Endothelial cell (in vitro differentiated cells): ENCODE results near the gene SEMA6A. TPM values are rescaled to one million over a fixed set of nuclear protein-coding genes. Genes with fewer than 3 reads are reported as not detected.

Experiments
- DNase-seq: peaks from one replicate; pipeline ENCODE4 v3.0.0; 2021; ENCODE audit warnings: low spot score
- H3K27ac Mint-ChIP-seq: one replicate; pipeline ENCODE4 v1.8.0; 2021; ENCODE audit warnings: mixed read lengths, inconsistent platforms; ENCODE audit not compliant: unreplicated experiment
- H3K27me3 Mint-ChIP-seq: one replicate; pipeline ENCODE4 v1.8.0; 2021; ENCODE audit warnings: mild to moderate bottlenecking, moderate library complexity, mixed read lengths, inconsistent platforms; ENCODE audit not compliant: unreplicated experiment
- H3K36me3 Mint-ChIP-seq: one replicate; pipeline ENCODE4 v1.8.0; 2021; ENCODE audit warnings: mild to moderate bottlenecking, low read depth, mixed read lengths, inconsistent platforms; ENCODE audit not compliant: unreplicated experiment
- H3K4me1 Mint-ChIP-seq: one replicate; pipeline ENCODE4 v1.8.0; 2021; ENCODE audit warnings: mild to moderate bottlenecking, mixed read lengths, inconsistent platforms; ENCODE audit not compliant: unreplicated experiment
- H3K4me3 Mint-ChIP-seq: one replicate; pipeline ENCODE4 v1.8.0; 2021; ENCODE audit warnings: mild to moderate bottlenecking, mixed read lengths, inconsistent platforms; ENCODE audit not compliant: unreplicated experiment
- H3K9me3 Mint-ChIP-seq: one replicate; pipeline ENCODE4 v1.8.0; 2021; ENCODE audit warnings: mixed read lengths, inconsistent platforms; ENCODE audit not compliant: unreplicated experiment
- total RNA-seq: library from RNA; stranded (reverse); fragmentation: NEBNext Ultra II Directional; extraction: Animal tissue kit (Norgen Biotek cat#: 25700); gene quantifications from one replicate; pipeline ENCODE4 v1.2.1, GENCODE V29; 2021; ENCODE audit not compliant: unreplicated experiment
- TF ChIP-seq, protein P1 (sequence below): fragments of 200-600 bp; sonication (generic); IDR thresholded peaks from one replicate; pipeline ENCODE4 v1.5.0; 2021; ENCODE audit warnings: antibody characterized with exemption; ENCODE audit not compliant: unreplicated experiment

SEMA6A gene
- total RNA-seq, 1 donor from 2014 or later = 180 TPM

DNA sequence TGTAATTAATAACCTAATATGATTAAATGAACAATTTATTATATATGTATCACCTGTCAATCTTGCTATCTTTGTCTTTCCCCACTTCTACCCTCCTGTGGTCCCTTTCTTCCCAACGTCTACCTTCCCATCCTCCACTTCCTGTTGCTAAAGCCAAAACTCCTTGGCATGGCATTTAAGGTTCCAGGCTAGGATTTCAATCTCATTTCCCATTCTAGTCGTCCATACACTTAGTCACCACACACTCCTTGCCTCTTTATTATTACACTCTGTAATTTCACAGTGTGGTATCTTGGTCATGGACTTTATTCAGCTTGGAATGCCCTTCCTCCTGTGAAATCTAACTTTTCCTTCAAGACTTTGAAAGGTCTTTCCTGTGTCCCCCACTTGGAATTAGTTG is 115.3 kb downstream of the SEMA6A start:
- peaks cover 18% of the 10 kb centered on the region for H3K36me3 Mint-ChIP-seq
- H3K4me1 Mint-ChIP-seq = peaks cover 12% of the 10 kb centered on the region
- no peaks in the 10 kb centered on the region for H3K27me3 Mint-ChIP-seq
- TF ChIP-seq, protein P1, sequence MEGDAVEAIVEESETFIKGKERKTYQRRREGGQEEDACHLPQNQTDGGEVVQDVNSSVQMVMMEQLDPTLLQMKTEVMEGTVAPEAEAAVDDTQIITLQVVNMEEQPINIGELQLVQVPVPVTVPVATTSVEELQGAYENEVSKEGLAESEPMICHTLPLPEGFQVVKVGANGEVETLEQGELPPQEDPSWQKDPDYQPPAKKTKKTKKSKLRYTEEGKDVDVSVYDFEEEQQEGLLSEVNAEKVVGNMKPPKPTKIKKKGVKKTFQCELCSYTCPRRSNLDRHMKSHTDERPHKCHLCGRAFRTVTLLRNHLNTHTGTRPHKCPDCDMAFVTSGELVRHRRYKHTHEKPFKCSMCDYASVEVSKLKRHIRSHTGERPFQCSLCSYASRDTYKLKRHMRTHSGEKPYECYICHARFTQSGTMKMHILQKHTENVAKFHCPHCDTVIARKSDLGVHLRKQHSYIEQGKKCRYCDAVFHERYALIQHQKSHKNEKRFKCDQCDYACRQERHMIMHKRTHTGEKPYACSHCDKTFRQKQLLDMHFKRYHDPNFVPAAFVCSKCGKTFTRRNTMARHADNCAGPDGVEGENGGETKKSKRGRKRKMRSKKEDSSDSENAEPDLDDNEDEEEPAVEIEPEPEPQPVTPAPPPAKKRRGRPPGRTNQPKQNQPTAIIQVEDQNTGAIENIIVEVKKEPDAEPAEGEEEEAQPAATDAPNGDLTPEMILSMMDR = no peak
- DNase-seq = no peak
- no peaks in the 10 kb centered on the region for H3K9me3 Mint-ChIP-seq
- H3K27ac Mint-ChIP-seq = no peak overlapping the region
- H3K4me3 Mint-ChIP-seq = no peak overlapping the region

DNA sequence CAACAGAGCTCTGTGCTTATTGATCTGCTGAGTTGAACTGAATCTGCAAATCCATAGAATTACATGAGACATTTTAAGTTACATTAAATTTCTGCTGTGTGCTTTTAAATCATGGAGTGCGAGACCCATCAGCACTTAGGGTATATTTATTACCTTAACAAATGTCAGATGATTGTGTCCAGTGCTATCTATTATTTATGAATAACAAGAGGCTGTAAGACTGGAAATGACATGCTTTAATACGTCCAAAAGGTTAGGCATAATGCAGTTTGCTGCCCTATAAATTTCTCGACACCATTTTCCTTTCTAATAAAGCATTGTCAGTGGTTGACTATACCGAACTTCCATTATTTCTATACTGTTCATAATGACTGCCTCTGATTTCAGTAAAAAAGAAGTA is 117.6 kb downstream of the SEMA6A start:
- TF ChIP-seq, protein P1 = no peak
- peaks cover 2% of the 10 kb centered on the region for H3K27me3 Mint-ChIP-seq
- peaks cover 27% of the 10 kb centered on the region for H3K36me3 Mint-ChIP-seq
- H3K27ac Mint-ChIP-seq = no peak overlapping the region
- peaks cover 22% of the 10 kb centered on the region for H3K4me1 Mint-ChIP-seq
- DNase-seq = no peak
- H3K9me3 Mint-ChIP-seq = no peaks in the 10 kb centered on the region
- no peak overlapping the region for H3K4me3 Mint-ChIP-seq

GRCh38 chr5:116456036-116456435 is 118.6 kb downstream of the SEMA6A start:
- peaks cover 22% of the 10 kb centered on the region for H3K4me1 Mint-ChIP-seq
- TF ChIP-seq, protein P1 = no peak
- H3K9me3 Mint-ChIP-seq = no peaks in the 10 kb centered on the region
- DNase-seq = no peak
- H3K27ac Mint-ChIP-seq = no peak overlapping the region
- H3K27me3 Mint-ChIP-seq = peaks cover 2% of the 10 kb centered on the region
- H3K4me3 Mint-ChIP-seq = no peak overlapping the region
- H3K36me3 Mint-ChIP-seq = peaks cover 27% of the 10 kb centered on the region

DNA sequence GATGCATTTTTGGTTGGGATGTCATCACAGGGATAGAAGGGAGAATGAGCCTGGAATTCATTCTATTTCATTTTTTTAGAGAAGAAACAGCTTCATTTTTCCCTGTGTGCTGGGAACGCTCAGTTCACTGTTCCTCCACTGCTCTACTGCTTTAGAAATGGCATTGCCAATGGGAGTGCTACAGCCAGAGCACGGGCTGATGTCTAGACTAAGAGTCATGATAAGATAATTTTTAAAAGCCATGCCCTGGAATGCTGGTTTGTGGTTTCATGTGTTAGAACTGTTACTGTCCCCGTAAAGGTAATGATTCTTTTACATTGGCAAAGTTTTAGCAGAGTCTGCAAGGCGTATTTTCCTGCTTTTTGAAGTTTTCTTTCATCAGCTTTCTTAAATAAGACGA is 119.6 kb downstream of the SEMA6A start:
- Mint-ChIP-seq H3K27ac (no peak overlapping the region), H3K4me1 (peaks cover 27% of the 10 kb centered on the region), H3K27me3 (peaks cover 2% of the 10 kb centered on the region), H3K9me3 (no peaks in the 10 kb centered on the region), H3K4me3 (no peak overlapping the region), H3K36me3 (peaks cover 31% of the 10 kb centered on the region)
- TF ChIP-seq, protein P1 = no peak
- no peak for DNase-seq

- Mint-ChIP-seq H3K27me3 (peaks cover 2% of the 10 kb centered on the region), H3K4me3 (no peak overlapping the region), H3K27ac (no peak overlapping the region), H3K4me1 (peaks cover 27% of the 10 kb centered on the region), H3K36me3 (peaks cover 31% of the 10 kb centered on the region), H3K9me3 (no peaks in the 10 kb centered on the region)
- no peak for DNase-seq
- TF ChIP-seq, protein P1 = no peak
Measured at GRCh38 chr5:116454417-116454927, 120.2 kb downstream of the SEMA6A start.
